ENCODE data around the gene DNAH2. TPM values are rescaled to one million over a fixed set of nuclear protein-coding genes. Genes with fewer than 3 reads are reported as not detected.
A peak's percentile ranks its signal among the peaks of the same experiment; 100 is the strongest.

The DNAH2 gene
- polyA plus RNA-seq, 2 of the 4 experiments (the other 2 are of a cell fraction) = 0.01 to 0.08 TPM

- CTCF ChIA-PET = interaction anchor here (0.7 to 25.1 kb wide), 39 partner anchors 5 to 559 kb away, joined by 3 to 677 read pairs (median 4); partner anchors contain the start of genes KDM6B, NAA38, RNF227 and TMEM88
- FAIRE-seq = peak; percentile 84
Measured at GRCh38 chr17:7834957-7835813, 117.6 kb downstream of the DNAH2 start.

More at GRCh38 chr17:7834957-7835813, 117.6 kb downstream of the DNAH2 start:
- ATAC-seq (peak; percentile 58 to 73), DNase-seq (ENCODE audit: low read depth in 1 of 2, low spot score in 1 of 2) (peak; percentile 99)
- no peaks in the 10 kb centered on the region for H3K9me3 ChIP-seq
- peak overlapping the region; percentile 60 for H3K4me3 ChIP-seq
- peak overlapping the region; percentile 96 for H3K4me2 ChIP-seq
- H3K27ac ChIP-seq = peak overlapping the region; percentile 82 to 89
- TF ChIP-seq GATA3 (IDR thresholded peaks at IDR 0.05; ENCODE audit: borderline replicate concordance) = peak; percentile 55; the same call in 1 of the 2 replicates
- no peak; the same call in 1 of the 2 replicates for TF ChIP-seq CHD4 (IDR thresholded peaks at IDR 0.05; ENCODE audit: borderline replicate concordance)
- TF ChIP-seq NPAS2 (CRISPR knock-in tag; IDR thresholded peaks at IDR 0.05; ENCODE audit: borderline replicate concordance) = peak; percentile 84
- peak; percentile 39 for TF ChIP-seq POLR2A (IDR thresholded peaks at IDR 0.05; ENCODE audit: low read length)
- peak; percentile 84 for TF ChIP-seq MAZ (IDR thresholded peaks at IDR 0.05; ENCODE audit: borderline replicate concordance, low read depth, low read length)
- no peak for TF ChIP-seq MAFK (IDR thresholded peaks at IDR 0.05; ENCODE audit: partially characterized antibody)
- 0 out of 2 replicates have a peak, but pooled peaks have one; percentile 33 for TF ChIP-seq HOXA7 (CRISPR knock-in tag; IDR thresholded peaks at IDR 0.05)
- TF ChIP-seq NFE2L2 (conservative IDR thresholded peaks at IDR 0.05; ENCODE audit: low read length) = no peak
- no peak for TF ChIP-seq RNF2 (IDR thresholded peaks at IDR 0.05; ENCODE audit: borderline replicate concordance, low read depth)
- peak; percentile 32 for TF ChIP-seq REST (IDR thresholded peaks at IDR 0.05)
- TF ChIP-seq ZC3H11A (IDR thresholded peaks at IDR 0.05) = no peak; the same call in 1 of the 2 replicates
- 0 out of 2 replicates have a peak, but pooled peaks have one; percentile 42 for TF ChIP-seq E2F6 (IDR thresholded peaks at IDR 0.05; ENCODE audit: borderline replicate concordance, low read depth)
- TF ChIP-seq MAX (IDR thresholded peaks at IDR 0.05) = peak; percentile 95
- peak; percentile 88 for TF ChIP-seq RFX5 (IDR thresholded peaks at IDR 0.05)
- peak; percentile 83 to 88 for TF ChIP-seq RAD21 (conservative IDR thresholded peaks at IDR 0.05 in 1 of 2, IDR thresholded peaks at IDR 0.05 in 1 of 2)
- TF ChIP-seq KDM5A (IDR thresholded peaks at IDR 0.05) = no peak; the same call in 1 of the 2 replicates
- TF ChIP-seq TFCP2L1 (CRISPR knock-in tag; IDR thresholded peaks at IDR 0.05) = 0 out of 2 replicates have a peak, but pooled peaks have one; percentile 40
- TF ChIP-seq CHD2 (IDR thresholded peaks at IDR 0.05; ENCODE audit: low read length, partially characterized antibody) = peak; percentile 65
- peak; percentile 92 for TF ChIP-seq SMC3 (IDR thresholded peaks at IDR 0.05)
- TF ChIP-seq FOSB (CRISPR knock-in tag; IDR thresholded peaks at IDR 0.05) = 0 out of 2 replicates have a peak, but pooled peaks have one; percentile 78
- peak in 1 of 2 experiments; percentile 51; a peak in 1 of 5 replicates for TF ChIP-seq JUN (IDR thresholded peaks at IDR 0.05)
- TF ChIP-seq CTCF (IDR thresholded peaks at IDR 0.05) = peak; percentile 87
- peak; percentile 87; the same call in 1 of the 2 replicates for TF ChIP-seq MYC (IDR thresholded peaks at IDR 0.05; ENCODE audit: borderline replicate concordance, low read length)
- TF ChIP-seq EHMT2 (IDR thresholded peaks at IDR 0.05; ENCODE audit: low read depth) = no peak
- peak; percentile 61; the same call in 1 of the 2 replicates for TF ChIP-seq TP53 (CRISPR knock-in tag; IDR thresholded peaks at IDR 0.05)
- TF ChIP-seq POLR2AphosphoS2 (conservative IDR thresholded peaks at IDR 0.05; ENCODE audit: low read length) = no peak; the same call in 1 of the 2 replicates
- peak; percentile 100 for TF ChIP-seq BHLHE40 (IDR thresholded peaks at IDR 0.05; ENCODE audit: low read depth, low read length)
- TF ChIP-seq HDAC2 (IDR thresholded peaks at IDR 0.05) = no peak
- POLR2A ChIA-PET = interaction anchor here (0.6 to 6.7 kb wide), 7 partner anchors 8 to 50 kb away, joined by 3 to 44 read pairs (median 6); partner anchors contain the start of genes CYB5D1 and NAA38
- peaks cover 36% of the 10 kb centered on the region for H3K4me1 ChIP-seq
- WGBS (ENCODE audit: missing lambda C conversion rate) = 1% methylated on average over 47 of the region's 69 CpGs

Data from A549 (cell line).